ENCODE measurements around the gene EPS15. TPM values are rescaled to one million over a fixed set of nuclear protein-coding genes. Genes with fewer than 3 reads are reported as not detected.

The EPS15 gene
- total RNA-seq, 1 experiment from 2014 or later: 37.1 TPM

DNA sequence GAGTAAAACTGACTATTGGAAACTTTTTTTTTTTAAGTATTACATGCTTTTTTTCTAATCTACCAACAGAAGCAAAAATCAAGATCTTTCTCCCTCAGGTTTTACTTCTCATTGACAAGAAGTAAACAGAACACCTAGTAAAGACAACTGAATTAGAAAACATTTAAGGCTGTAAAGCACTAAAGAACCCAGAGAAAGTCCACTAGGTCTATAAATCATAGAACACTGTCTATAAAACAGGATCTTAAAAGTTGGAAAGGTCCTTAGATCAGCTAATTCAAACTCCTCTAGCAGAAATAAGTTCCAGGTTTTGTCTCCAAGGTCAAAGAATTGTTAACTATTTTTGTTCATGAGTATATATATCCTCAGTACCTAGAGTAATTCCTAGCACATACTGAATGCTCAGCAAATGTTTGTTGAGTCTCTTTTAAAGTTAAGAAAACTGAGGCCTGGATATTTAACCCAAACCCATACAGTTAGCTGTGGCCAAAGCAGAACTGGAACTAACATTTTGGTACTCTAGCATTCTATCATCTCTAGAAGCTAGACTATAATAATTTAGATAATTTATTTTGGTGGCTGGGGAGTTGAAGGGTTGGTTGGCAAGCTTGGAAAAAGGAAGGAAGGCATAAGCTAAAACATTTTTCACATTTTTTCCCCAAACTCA is 3.0 kb downstream of the EPS15 start (continued):
- TF ChIP-seq, protein P1, sequence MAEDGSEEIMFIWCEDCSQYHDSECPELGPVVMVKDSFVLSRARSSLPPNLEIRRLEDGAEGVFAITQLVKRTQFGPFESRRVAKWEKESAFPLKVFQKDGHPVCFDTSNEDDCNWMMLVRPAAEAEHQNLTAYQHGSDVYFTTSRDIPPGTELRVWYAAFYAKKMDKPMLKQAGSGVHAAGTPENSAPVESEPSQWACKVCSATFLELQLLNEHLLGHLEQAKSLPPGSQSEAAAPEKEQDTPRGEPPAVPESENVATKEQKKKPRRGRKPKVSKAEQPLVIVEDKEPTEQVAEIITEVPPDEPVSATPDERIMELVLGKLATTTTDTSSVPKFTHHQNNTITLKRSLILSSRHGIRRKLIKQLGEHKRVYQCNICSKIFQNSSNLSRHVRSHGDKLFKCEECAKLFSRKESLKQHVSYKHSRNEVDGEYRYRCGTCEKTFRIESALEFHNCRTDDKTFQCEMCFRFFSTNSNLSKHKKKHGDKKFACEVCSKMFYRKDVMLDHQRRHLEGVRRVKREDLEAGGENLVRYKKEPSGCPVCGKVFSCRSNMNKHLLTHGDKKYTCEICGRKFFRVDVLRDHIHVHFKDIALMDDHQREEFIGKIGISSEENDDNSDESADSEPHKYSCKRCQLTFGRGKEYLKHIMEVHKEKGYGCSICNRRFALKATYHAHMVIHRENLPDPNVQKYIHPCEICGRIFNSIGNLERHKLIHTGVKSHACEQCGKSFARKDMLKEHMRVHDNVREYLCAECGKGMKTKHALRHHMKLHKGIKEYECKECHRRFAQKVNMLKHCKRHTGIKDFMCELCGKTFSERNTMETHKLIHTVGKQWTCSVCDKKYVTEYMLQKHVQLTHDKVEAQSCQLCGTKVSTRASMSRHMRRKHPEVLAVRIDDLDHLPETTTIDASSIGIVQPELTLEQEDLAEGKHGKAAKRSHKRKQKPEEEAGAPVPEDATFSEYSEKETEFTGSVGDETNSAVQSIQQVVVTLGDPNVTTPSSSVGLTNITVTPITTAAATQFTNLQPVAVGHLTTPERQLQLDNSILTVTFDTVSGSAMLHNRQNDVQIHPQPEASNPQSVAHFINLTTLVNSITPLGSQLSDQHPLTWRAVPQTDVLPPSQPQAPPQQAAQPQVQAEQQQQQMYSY (CRISPR knock-in tag; IDR thresholded peaks at IDR 0.05): no peak
- no peak for TF ChIP-seq TCF7 (CRISPR knock-in tag; IDR thresholded peaks at IDR 0.05; ENCODE audit: low read depth)
- TF ChIP-seq, protein P2, sequence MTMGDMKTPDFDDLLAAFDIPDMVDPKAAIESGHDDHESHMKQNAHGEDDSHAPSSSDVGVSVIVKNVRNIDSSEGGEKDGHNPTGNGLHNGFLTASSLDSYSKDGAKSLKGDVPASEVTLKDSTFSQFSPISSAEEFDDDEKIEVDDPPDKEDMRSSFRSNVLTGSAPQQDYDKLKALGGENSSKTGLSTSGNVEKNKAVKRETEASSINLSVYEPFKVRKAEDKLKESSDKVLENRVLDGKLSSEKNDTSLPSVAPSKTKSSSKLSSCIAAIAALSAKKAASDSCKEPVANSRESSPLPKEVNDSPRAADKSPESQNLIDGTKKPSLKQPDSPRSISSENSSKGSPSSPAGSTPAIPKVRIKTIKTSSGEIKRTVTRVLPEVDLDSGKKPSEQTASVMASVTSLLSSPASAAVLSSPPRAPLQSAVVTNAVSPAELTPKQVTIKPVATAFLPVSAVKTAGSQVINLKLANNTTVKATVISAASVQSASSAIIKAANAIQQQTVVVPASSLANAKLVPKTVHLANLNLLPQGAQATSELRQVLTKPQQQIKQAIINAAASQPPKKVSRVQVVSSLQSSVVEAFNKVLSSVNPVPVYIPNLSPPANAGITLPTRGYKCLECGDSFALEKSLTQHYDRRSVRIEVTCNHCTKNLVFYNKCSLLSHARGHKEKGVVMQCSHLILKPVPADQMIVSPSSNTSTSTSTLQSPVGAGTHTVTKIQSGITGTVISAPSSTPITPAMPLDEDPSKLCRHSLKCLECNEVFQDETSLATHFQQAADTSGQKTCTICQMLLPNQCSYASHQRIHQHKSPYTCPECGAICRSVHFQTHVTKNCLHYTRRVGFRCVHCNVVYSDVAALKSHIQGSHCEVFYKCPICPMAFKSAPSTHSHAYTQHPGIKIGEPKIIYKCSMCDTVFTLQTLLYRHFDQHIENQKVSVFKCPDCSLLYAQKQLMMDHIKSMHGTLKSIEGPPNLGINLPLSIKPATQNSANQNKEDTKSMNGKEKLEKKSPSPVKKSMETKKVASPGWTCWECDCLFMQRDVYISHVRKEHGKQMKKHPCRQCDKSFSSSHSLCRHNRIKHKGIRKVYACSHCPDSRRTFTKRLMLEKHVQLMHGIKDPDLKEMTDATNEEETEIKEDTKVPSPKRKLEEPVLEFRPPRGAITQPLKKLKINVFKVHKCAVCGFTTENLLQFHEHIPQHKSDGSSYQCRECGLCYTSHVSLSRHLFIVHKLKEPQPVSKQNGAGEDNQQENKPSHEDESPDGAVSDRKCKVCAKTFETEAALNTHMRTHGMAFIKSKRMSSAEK (CRISPR knock-in tag; IDR thresholded peaks at IDR 0.05; ENCODE audit: borderline replicate concordance): no peak
- no peak for TF ChIP-seq GABPB1 (CRISPR knock-in tag; IDR thresholded peaks at IDR 0.05)
- TF ChIP-seq, protein P3, sequence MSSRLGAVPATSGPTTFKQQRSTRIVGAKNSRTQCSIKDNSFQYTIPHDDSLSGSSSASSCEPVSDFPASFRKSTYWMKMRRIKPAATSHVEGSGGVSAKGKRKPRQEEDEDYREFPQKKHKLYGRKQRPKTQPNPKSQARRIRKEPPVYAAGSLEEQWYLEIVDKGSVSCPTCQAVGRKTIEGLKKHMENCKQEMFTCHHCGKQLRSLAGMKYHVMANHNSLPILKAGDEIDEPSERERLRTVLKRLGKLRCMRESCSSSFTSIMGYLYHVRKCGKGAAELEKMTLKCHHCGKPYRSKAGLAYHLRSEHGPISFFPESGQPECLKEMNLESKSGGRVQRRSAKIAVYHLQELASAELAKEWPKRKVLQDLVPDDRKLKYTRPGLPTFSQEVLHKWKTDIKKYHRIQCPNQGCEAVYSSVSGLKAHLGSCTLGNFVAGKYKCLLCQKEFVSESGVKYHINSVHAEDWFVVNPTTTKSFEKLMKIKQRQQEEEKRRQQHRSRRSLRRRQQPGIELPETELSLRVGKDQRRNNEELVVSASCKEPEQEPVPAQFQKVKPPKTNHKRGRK (CRISPR knock-in tag; IDR thresholded peaks at IDR 0.05; ENCODE audit: borderline replicate concordance): no peak

DNA sequence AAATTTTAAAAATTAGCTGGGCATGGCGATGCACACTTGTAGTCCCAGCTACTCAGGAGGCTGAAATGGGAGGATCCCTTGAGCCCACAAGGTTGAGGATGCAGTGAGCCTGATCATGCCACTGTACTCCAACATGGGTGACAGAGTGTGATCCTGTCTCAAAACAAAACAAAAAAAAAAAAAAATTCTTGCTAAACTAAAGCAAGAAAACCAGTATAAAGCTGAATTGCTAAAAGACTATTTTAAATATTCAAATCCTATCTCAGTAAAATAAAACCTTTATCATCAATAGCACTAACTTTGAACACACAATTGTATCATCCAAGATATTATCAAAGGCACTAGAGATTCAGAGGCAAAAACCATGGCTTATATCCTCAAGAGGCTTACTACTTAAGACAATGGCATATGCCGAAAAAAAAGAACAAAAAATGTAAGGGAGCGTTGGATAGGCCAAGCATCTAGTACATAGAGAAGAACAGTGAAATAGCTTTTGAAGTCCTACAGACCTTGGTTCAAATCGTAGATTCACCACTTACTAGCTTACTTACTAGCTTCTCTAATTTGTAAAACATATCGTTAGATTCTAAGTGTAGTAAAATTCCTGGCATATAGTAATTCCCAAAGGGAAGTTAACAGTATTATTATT is 3.6 kb downstream of the EPS15 start:
- ChIA-PET CTCF (no interaction called here), POLR2A (no interaction called here)
- H3K27ac Mint-ChIP-seq: no peak overlapping the region
- TF ChIP-seq GRHL2 (CRISPR knock-in tag; IDR thresholded peaks at IDR 0.05; ENCODE audit: insufficient replicate concordance, severe bottlenecking) (no peak), CREB1 (CRISPR knock-in tag; IDR thresholded peaks at IDR 0.05) (no peak), ATF1 (CRISPR knock-in tag; IDR thresholded peaks at IDR 0.05) (no peak)
- DNase-seq (ENCODE audit: low spot score) (no peak), ATAC-seq (no peak)
- peaks cover 33% of the 10 kb centered on the region for H3K4me1 Mint-ChIP-seq
- no peak overlapping the region for H3K4me3 Mint-ChIP-seq
- H3K36me3 Mint-ChIP-seq: no peaks in the 10 kb centered on the region
- H3K9me3 Mint-ChIP-seq: no peaks in the 10 kb centered on the region
- no peaks in the 10 kb centered on the region for H3K27me3 Mint-ChIP-seq (ENCODE audit: low read depth)

DNA sequence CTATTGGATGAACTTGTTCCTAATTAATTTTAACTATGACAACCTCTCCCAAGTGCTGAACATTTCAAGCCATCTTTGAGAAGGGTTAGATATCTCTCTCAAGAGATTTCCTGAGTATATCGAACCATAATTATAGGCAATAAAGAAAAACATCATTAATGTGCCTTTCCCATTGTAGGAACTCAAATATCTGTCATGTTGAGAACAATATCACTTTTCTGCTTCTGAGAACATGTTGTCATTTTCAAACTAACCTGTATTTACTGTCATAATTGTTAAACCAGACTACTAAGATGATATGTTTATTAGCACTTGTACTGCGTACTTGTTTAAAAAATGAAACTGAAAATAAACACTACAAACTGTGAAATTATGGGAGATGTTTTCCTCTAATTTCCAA is 4.3 kb downstream of the EPS15 start:
- Mint-ChIP-seq H3K27ac (no peak overlapping the region), H3K27me3 (ENCODE audit: low read depth) (no peaks in the 10 kb centered on the region), H3K36me3 (no peaks in the 10 kb centered on the region), H3K4me3 (no peak overlapping the region), H3K9me3 (no peaks in the 10 kb centered on the region), H3K4me1 (peaks cover 36% of the 10 kb centered on the region)
- no peak for DNase-seq (ENCODE audit: low spot score)
- ATAC-seq: no peak
- ChIA-PET POLR2A (no interaction called here), CTCF (no interaction called here)
- TF ChIP-seq, protein P4, sequence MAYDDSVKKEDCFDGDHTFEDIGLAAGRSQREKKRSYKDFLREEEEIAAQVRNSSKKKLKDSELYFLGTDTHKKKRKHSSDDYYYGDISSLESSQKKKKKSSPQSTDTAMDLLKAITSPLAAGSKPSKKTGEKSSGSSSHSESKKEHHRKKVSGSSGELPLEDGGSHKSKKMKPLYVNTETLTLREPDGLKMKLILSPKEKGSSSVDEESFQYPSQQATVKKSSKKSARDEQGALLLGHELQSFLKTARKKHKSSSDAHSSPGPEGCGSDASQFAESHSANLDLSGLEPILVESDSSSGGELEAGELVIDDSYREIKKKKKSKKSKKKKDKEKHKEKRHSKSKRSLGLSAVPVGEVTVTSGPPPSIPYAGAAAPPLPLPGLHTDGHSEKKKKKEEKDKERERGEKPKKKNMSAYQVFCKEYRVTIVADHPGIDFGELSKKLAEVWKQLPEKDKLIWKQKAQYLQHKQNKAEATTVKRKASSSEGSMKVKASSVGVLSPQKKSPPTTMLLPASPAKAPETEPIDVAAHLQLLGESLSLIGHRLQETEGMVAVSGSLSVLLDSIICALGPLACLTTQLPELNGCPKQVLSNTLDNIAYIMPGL (CRISPR knock-in tag; IDR thresholded peaks at IDR 0.05): no peak
- no peak for TF ChIP-seq IRF2 (CRISPR knock-in tag; IDR thresholded peaks at IDR 0.05; ENCODE audit: borderline replicate concordance, low read depth)
- TF ChIP-seq RORB (CRISPR knock-in tag; IDR thresholded peaks at IDR 0.05): no peak
- no peak for TF ChIP-seq MYBL2 (CRISPR knock-in tag; IDR thresholded peaks at IDR 0.05)
- TF ChIP-seq, protein P1 (CRISPR knock-in tag; IDR thresholded peaks at IDR 0.05): no peak
- TF ChIP-seq, protein P5, sequence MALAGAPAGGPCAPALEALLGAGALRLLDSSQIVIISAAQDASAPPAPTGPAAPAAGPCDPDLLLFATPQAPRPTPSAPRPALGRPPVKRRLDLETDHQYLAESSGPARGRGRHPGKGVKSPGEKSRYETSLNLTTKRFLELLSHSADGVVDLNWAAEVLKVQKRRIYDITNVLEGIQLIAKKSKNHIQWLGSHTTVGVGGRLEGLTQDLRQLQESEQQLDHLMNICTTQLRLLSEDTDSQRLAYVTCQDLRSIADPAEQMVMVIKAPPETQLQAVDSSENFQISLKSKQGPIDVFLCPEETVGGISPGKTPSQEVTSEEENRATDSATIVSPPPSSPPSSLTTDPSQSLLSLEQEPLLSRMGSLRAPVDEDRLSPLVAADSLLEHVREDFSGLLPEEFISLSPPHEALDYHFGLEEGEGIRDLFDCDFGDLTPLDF (CRISPR knock-in tag; IDR thresholded peaks at IDR 0.05): no peak
- no peak for TF ChIP-seq EMX1 (CRISPR knock-in tag; IDR thresholded peaks at IDR 0.05)
